ENCODE measurements around the gene NSL1.

The NSL1 gene

DNA sequence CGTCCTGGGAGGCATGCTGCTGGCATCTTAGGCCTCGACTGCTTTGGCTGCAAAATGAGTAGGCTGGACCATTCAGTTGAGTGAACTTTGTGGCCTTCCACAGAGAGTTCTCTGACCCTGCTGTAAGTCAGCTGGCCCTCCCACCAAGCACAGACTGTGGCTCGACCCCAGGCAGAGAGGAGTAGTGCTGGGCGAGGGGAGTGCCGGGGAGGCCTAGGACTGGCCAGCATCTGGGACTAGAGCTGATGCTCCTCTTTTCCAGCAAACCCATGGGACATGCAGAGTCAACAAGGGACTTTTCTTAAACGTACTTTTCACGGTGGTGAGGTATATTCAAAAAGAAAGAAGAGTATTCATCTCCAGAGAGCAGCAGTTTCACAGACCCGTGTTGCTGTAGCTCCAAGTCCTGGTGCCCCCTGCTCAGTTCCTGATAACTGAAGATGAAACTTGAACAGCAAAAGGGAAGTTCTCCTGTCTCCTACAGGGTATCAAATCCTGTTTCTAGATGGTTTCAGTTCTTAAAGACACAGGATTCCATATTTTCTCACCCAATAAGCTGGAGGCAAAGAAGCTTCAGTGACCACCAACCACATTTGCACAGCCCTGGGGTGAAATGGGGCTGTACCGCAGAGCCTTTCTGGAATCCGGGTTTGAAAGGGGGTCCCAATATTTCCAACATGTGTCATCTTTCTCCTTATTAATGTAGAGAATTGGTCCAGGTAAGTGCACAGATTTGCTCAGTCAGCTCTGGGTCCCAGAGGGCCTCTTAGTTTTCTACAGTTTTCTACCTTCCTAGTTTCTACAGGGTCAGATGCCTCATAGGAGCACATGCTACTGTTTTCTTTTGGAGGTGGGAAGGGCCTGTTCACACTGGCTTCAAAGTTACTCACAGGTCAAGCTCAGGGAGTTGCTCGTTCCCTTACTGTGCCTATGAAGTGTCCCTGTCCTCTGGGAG, 112.8 kb downstream of the NSL1 start:
- no peak for ATAC-seq (ENCODE audit: insufficient read depth, low read depth)
- peaks cover 9% of the 10 kb centered on the region; the same call in 1 of the 2 replicates for H3K4me1 ChIP-seq (ENCODE audit: insufficient read depth, low read length)
- no peaks in the 10 kb centered on the region for H3K79me2 ChIP-seq (ENCODE audit: insufficient read depth, low read length)
- H3K9ac ChIP-seq (ENCODE audit: low read depth, low read length): no peak overlapping the region
- H3K27me3 ChIP-seq (ENCODE audit: insufficient read depth, low read length, poor library complexity): no peaks in the 10 kb centered on the region
- TF ChIP-seq EZH2 (IDR thresholded peaks at IDR 0.05; ENCODE audit: borderline replicate concordance, low read depth, low read length, severe bottlenecking): no peak
- TF ChIP-seq, protein P1, sequence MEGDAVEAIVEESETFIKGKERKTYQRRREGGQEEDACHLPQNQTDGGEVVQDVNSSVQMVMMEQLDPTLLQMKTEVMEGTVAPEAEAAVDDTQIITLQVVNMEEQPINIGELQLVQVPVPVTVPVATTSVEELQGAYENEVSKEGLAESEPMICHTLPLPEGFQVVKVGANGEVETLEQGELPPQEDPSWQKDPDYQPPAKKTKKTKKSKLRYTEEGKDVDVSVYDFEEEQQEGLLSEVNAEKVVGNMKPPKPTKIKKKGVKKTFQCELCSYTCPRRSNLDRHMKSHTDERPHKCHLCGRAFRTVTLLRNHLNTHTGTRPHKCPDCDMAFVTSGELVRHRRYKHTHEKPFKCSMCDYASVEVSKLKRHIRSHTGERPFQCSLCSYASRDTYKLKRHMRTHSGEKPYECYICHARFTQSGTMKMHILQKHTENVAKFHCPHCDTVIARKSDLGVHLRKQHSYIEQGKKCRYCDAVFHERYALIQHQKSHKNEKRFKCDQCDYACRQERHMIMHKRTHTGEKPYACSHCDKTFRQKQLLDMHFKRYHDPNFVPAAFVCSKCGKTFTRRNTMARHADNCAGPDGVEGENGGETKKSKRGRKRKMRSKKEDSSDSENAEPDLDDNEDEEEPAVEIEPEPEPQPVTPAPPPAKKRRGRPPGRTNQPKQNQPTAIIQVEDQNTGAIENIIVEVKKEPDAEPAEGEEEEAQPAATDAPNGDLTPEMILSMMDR (IDR thresholded peaks at IDR 0.05; ENCODE audit: borderline replicate concordance, extremely low read depth, low read length, poor library complexity, severe bottlenecking): no peak
- no peaks in the 10 kb centered on the region for H4K20me1 ChIP-seq (ENCODE audit: insufficient read depth, low read length)
- no peak for DNase-seq
- H3K27ac ChIP-seq (ENCODE audit: low read length): no peak overlapping the region
- H3K4me2 ChIP-seq (ENCODE audit: insufficient read depth, low read length): no peak overlapping the region
- H3K36me3 ChIP-seq (ENCODE audit: insufficient read depth, low read length): no peaks in the 10 kb centered on the region
- H2AFZ ChIP-seq (ENCODE audit: low read depth, low read length): no peak overlapping the region
- no peak overlapping the region for H3K4me3 ChIP-seq (ENCODE audit: low read depth in 1 of 2, low read length in 2 of 2)
- no peaks in the 10 kb centered on the region for H3K9me3 ChIP-seq (ENCODE audit: insufficient read depth, low read length, severe bottlenecking)

DNA sequence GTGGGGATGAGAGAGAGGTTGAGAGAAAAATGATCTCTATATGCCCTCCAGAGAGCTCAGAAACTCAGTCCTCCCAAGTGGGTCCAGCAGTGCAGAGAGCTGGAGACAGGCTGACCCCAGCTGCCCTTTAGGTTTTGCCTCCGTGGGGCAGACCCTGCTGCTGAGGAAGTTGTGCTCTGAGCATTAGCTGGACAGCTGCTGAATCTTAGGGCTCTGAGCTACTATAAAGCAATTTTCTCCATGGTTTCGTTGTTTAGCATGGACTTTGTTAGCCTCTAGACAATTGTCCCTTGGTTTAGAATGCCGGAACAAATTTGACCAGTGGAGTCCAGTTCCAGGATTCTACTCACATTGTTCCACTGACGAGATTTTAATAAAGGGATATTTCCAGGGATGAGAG, 114.0 kb downstream of the NSL1 start:
- no peak overlapping the region for H3K27ac ChIP-seq (ENCODE audit: low read length)
- no peak for ATAC-seq (ENCODE audit: insufficient read depth, low read depth)
- H3K4me1 ChIP-seq (ENCODE audit: insufficient read depth, low read length): no peaks in the 10 kb centered on the region
- no peaks in the 10 kb centered on the region for H3K36me3 ChIP-seq (ENCODE audit: insufficient read depth, low read length)
- no peak for TF ChIP-seq EZH2 (IDR thresholded peaks at IDR 0.05; ENCODE audit: borderline replicate concordance, low read depth, low read length, severe bottlenecking)
- TF ChIP-seq, protein P1 (IDR thresholded peaks at IDR 0.05; ENCODE audit: borderline replicate concordance, extremely low read depth, low read length, poor library complexity, severe bottlenecking): no peak
- no peaks in the 10 kb centered on the region for H4K20me1 ChIP-seq (ENCODE audit: insufficient read depth, low read length)
- H3K27me3 ChIP-seq (ENCODE audit: insufficient read depth, low read length, poor library complexity): no peaks in the 10 kb centered on the region
- no peaks in the 10 kb centered on the region for H3K9me3 ChIP-seq (ENCODE audit: insufficient read depth, low read length, severe bottlenecking)
- no peak overlapping the region for H3K4me2 ChIP-seq (ENCODE audit: insufficient read depth, low read length)
- no peaks in the 10 kb centered on the region for H3K79me2 ChIP-seq (ENCODE audit: insufficient read depth, low read length)
- no peak overlapping the region for H3K4me3 ChIP-seq (ENCODE audit: low read depth in 1 of 2, low read length in 2 of 2)
- H3K9ac ChIP-seq (ENCODE audit: low read depth, low read length): no peak overlapping the region
- no peak for DNase-seq
- no peak overlapping the region for H2AFZ ChIP-seq (ENCODE audit: low read depth, low read length)

GRCh38 chr1:212677136-212677535, 114.4 kb downstream of the NSL1 start:
- no peak overlapping the region for H3K9ac ChIP-seq (ENCODE audit: low read depth, low read length)
- no peak overlapping the region for H3K4me3 ChIP-seq (ENCODE audit: low read depth in 1 of 2, low read length in 2 of 2)
- ATAC-seq (ENCODE audit: insufficient read depth, low read depth) (no peak), DNase-seq (no peak)
- no peaks in the 10 kb centered on the region for H3K79me2 ChIP-seq (ENCODE audit: insufficient read depth, low read length)
- H3K4me2 ChIP-seq (ENCODE audit: insufficient read depth, low read length): no peak overlapping the region
- H3K36me3 ChIP-seq (ENCODE audit: insufficient read depth, low read length): no peaks in the 10 kb centered on the region
- H3K4me1 ChIP-seq (ENCODE audit: insufficient read depth, low read length): no peaks in the 10 kb centered on the region
- H4K20me1 ChIP-seq (ENCODE audit: insufficient read depth, low read length): no peaks in the 10 kb centered on the region
- no peaks in the 10 kb centered on the region for H3K27me3 ChIP-seq (ENCODE audit: insufficient read depth, low read length, poor library complexity)
- H3K9me3 ChIP-seq (ENCODE audit: insufficient read depth, low read length, severe bottlenecking): no peaks in the 10 kb centered on the region
- H3K27ac ChIP-seq (ENCODE audit: low read length): no peak overlapping the region
- no peak for TF ChIP-seq EZH2 (IDR thresholded peaks at IDR 0.05; ENCODE audit: borderline replicate concordance, low read depth, low read length, severe bottlenecking)
- TF ChIP-seq, protein P1 (IDR thresholded peaks at IDR 0.05; ENCODE audit: borderline replicate concordance, extremely low read depth, low read length, poor library complexity, severe bottlenecking): no peak
- no peak overlapping the region for H2AFZ ChIP-seq (ENCODE audit: low read depth, low read length)
